Measurements from ENCODE around the gene BANF1. TPM values are rescaled to one million over a fixed set of nuclear protein-coding genes. Genes with fewer than 3 reads are reported as not detected.

BANF1 gene, protein sequence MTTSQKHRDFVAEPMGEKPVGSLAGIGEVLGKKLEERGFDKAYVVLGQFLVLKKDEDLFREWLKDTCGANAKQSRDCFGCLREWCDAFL
- 10 to 100 TPM; 32.1 to 54.2 (median 42.6) TPM for total RNA-seq

GRCh38 chr11:66001942-66002647, at the start of gene BANF1, which contains the start of gene EIF1AD:
BANF1 (plus strand) TSS chr11:66002503; CDS start chr11:66003251, 748 bp downstream.
EIF1AD (minus strand) TSS chr11:66002157; CDS start chr11:66000389, 1,768 bp downstream.
- Histone ChIP-seq H3K27me3 (no peaks in the 10 kb centered on the region), H3K4me3 (peak within 1 kb of the TSS; percentile 81), H3K27ac (peak within 1 kb of the TSS; percentile 94), H3K4me1 (peaks cover 25% of the 10 kb centered on the region), H3K36me3 (peaks cover 45% of the 10 kb centered on the region), H3K9me3 (no peaks in the 10 kb centered on the region)
- TF ChIP-seq POLR2A (IDR thresholded peaks at IDR 0.05) (peak; percentile 19 to 64), EP300 (IDR thresholded peaks at IDR 0.05) (no peak), CTCF (IDR thresholded peaks at IDR 0.05) (no peak), POLR2AphosphoS5 (IDR thresholded peaks at IDR 0.05) (peak in 2 of 3 donors; percentile 75 to 98)
- 0% methylated on average over 28 of the region's 55 CpGs for WGBS
- peak; percentile 96 for DNase-seq (ENCODE audit: low spot score in 2 of 2)

GRCh38 chr11:65953471-65953870, 48.8 kb upstream of the BANF1 start:
- 83% methylated on average over 20 of the region's 20 CpGs for WGBS
- Histone ChIP-seq H3K36me3 (no peaks in the 10 kb centered on the region), H3K4me3 (no peak overlapping the region), H3K4me1 (peaks cover 2% of the 10 kb centered on the region), H3K27me3 (peaks cover 9% of the 10 kb centered on the region), H3K27ac (no peak overlapping the region), H3K9me3 (no peaks in the 10 kb centered on the region)
- TF ChIP-seq POLR2A (IDR thresholded peaks at IDR 0.05) = no peak
- no peak for TF ChIP-seq EP300 (IDR thresholded peaks at IDR 0.05)
- no peak for TF ChIP-seq CTCF (IDR thresholded peaks at IDR 0.05)
- no peak for TF ChIP-seq POLR2AphosphoS5 (IDR thresholded peaks at IDR 0.05)
- no peak for DNase-seq (ENCODE audit: low spot score in 2 of 2)

DNA sequence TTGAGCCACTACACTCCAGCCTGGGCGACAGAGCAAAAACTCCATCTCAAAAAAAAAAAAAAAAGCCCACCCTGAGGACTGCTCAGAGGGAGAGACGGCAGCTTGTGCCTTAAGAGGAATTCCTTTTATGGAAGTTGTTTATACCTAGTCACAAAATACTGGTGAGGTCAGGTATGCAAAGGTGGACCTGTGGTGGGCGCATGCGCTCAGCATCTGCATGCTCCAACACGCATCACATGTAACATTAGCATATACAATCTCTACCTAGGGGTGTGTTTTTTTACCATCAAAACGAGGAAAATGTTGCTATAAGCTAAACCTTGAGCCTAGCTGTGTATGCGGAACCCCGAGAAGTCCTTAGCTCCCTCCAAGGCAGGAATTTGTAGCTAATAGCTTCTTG, 47.5 kb upstream of the BANF1 start:
- H3K9me3 ChIP-seq = no peaks in the 10 kb centered on the region
- WGBS = 65% methylated on average over 8 of the region's 8 CpGs
- peaks cover 2% of the 10 kb centered on the region for H3K4me1 ChIP-seq
- no peak for DNase-seq (ENCODE audit: low spot score in 2 of 2)
- no peak overlapping the region for H3K27ac ChIP-seq
- TF ChIP-seq POLR2AphosphoS5 (IDR thresholded peaks at IDR 0.05) = no peak
- H3K4me3 ChIP-seq = no peak overlapping the region
- peaks cover 9% of the 10 kb centered on the region for H3K27me3 ChIP-seq
- H3K36me3 ChIP-seq = no peaks in the 10 kb centered on the region

- 36% methylated on average over 4 of the region's 4 CpGs for WGBS
- DNase-seq (ENCODE audit: low spot score in 2 of 2) = no peak
Measured at GRCh38 chr11:65958291-65958690, 44.0 kb upstream of the BANF1 start.

DNA sequence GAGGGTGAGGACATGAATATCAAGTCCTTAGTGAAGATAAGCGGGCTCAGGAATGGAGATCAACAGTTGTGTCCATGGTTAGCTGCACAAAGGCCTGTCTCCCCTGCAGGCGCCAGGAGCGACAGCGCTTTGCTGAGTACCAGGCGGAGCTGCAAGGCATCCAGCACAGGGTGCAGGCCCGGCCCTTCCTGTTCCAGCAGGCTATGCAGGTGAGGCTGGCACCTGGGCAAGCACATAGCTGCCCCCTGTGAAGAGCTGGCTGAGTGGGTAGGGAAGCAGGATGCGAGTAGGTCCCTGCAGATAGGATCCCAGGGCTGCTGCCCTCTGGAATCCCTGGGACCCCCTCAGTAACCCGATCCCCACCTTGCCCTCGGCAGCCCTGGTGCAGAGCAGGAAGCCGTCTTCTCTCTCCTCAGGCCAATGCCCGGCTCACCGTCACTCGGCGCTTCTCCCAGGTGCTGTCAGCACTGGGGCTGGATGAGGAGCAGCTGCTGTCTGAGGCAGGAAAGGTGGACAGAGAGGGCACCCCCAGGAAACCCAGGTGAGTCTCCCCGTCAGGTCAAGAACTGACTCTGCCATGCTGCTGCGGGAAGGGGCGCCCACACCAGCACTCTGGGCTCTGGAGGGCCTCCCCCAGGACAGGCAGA, 43.4 kb upstream of the BANF1 start:
- Histone ChIP-seq H3K36me3 (no peaks in the 10 kb centered on the region), H3K9me3 (no peaks in the 10 kb centered on the region), H3K27me3 (peaks cover 9% of the 10 kb centered on the region), H3K4me3 (no peak overlapping the region), H3K4me1 (peaks cover 26% of the 10 kb centered on the region), H3K27ac (no peak overlapping the region)
- 68% methylated on average over 6 of the region's 17 CpGs for WGBS
- TF ChIP-seq POLR2A (IDR thresholded peaks at IDR 0.05) (no peak), EP300 (IDR thresholded peaks at IDR 0.05) (no peak), POLR2AphosphoS5 (IDR thresholded peaks at IDR 0.05) (no peak), CTCF (IDR thresholded peaks at IDR 0.05) (no peak)
- DNase-seq (ENCODE audit: low spot score in 2 of 2) = no peak

More at GRCh38 chr11:65958291-65958690, 44.0 kb upstream of the BANF1 start:
- H3K27ac ChIP-seq = no peak overlapping the region
- H3K4me3 ChIP-seq = no peak overlapping the region
- H3K9me3 ChIP-seq = no peaks in the 10 kb centered on the region
- no peak for TF ChIP-seq POLR2A (IDR thresholded peaks at IDR 0.05)
- H3K4me1 ChIP-seq = peaks cover 20% of the 10 kb centered on the region
- H3K36me3 ChIP-seq = no peaks in the 10 kb centered on the region
- peaks cover 9% of the 10 kb centered on the region for H3K27me3 ChIP-seq

GRCh38 chr11:65960824-65961266, 41.5 kb upstream of the BANF1 start:
- Histone ChIP-seq H3K36me3 (peaks cover 19% of the 10 kb centered on the region), H3K27ac (peak overlapping the region; percentile 95), H3K27me3 (no peaks in the 10 kb centered on the region), H3K4me1 (peaks cover 29% of the 10 kb centered on the region), H3K4me3 (peak overlapping the region; percentile 99), H3K9me3 (no peaks in the 10 kb centered on the region)
- no peak for TF ChIP-seq POLR2A (IDR thresholded peaks at IDR 0.05)
- no peak for TF ChIP-seq EP300 (IDR thresholded peaks at IDR 0.05)
- no peak for TF ChIP-seq POLR2AphosphoS5 (IDR thresholded peaks at IDR 0.05)
- TF ChIP-seq CTCF (IDR thresholded peaks at IDR 0.05) = no peak
- WGBS = 49% methylated on average over 16 of the region's 16 CpGs
- no peak for DNase-seq (ENCODE audit: low spot score in 2 of 2)

Measured in suprapubic skin (tissue), 4 donors.